ENCODE results near the gene POU2F1. TPM values are rescaled to one million over a fixed set of nuclear protein-coding genes. Genes with fewer than 3 reads are reported as not detected.
"Not testable (repeated sequence)": the region's sequence is repeated elsewhere in the genome, so short reads cannot be mapped to it uniquely, and the experiment has no call there.

POU2F1 gene
- total RNA-seq, 1 donor from 2014 or later = 18.0 TPM

DNA sequence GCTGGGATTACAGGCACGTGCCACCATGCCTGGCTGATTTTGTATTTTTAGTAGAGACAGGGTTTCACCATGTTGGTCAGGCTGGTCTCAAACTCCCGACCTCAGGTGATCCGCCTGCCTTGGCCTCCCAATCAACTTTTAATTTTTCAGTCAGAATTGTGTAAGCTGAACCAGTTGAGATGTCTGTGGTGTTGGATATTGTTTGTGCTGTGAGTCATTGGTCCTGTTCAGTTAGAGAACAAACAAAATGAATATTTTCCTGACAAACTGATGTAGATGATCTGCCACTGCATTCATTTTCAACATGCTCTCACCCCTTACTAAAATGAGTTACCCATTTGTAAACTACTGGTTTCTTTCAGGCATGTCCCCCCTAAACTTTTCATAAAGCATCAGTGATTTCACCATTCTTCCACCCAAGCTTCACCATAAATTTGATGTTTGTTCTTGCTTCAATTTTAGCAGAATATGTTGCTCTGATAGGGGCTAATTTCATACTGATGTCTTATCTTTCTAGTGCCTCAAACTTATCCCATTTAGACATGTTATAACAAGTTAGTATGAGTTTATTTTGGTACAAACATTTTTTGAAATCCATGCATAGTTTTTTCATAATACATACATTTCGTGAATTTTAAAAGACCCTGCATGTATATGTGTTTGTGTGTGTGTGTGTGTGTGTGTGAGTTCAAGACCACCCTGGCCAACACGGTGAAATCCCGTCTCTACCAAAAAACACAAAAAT lies 15.2 kb upstream of the POU2F1 start:
- intact Hi-C loops (cut with micrococcal nuclease) = not testable (repeated sequence)

DNA sequence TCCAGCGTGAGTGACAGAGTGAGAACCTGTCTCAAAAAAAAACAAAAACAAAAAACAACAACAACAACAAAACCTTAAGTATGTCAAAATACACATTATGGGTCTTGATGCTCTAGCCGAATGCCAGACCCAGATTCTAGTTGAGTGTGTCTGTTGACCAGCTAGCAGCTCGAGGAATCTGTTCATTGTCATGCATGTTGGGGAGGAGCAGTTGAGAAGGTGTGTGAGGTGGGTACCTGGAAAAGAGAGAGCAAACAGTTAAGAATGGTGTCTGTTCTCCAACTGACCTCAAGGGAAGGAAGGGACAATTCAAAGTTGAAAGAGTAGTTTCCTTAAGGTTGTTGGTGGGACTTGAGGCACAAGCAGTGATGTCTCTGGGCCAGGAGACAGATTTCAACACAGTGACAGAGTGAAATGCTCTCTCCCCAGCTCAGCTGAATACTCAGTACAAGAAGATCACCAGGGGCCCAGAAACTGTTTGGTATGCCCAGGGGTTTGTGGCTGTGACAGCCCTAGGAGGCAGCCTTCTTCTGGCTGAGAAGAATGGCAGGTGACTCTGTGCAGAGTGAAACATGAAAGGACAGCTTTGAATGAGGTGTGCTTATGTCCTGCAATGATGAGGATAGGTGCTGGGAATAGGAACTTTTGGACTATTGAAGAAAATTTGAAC lies 14.4 kb upstream of the POU2F1 start:
- intact Hi-C loops (cut with micrococcal nuclease) = no loop called here

GRCh38 chr1:167207940-167208623 lies 12.6 kb upstream of the POU2F1 start:
- intact Hi-C loops (cut with micrococcal nuclease) = no loop called here

DNA sequence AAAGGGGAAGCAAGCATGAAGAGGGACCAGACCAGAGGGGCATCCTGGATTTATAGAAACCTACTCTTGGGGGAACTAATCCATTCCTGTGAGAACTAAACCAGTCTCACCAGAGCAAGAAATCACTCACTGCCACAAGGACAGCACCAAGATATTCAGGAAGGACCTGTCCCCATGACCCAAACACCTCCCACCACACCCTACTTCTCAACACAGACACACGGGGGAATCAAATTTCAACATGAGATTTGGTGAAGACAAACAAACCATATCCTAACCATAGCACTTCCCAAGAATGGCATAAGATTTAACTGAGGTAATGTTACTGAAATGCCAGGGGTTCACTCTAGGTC lies 12.1 kb upstream of the POU2F1 start:
- intact Hi-C loops (cut with micrococcal nuclease) = no loop called here

DNA sequence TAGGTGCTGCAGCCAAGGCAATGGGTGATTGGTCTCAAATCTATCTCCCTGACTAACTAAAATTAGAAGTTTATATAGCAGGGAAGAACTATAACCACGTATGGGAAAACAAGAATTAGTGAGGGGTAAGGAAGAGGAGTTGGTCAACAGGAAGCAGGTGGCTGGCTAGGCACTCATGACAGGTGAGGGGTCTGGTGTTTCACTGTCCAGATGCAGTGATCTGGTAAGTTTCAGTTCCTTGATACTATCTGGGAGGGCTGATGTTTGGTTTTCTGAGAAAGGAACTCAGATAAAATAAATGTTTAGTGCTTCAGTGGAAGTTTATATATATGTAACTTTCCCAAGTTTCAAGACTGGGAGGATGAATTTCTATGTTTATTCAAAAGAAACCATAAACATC lies 11.6 kb upstream of the POU2F1 start:
- intact Hi-C loops (cut with micrococcal nuclease) = no loop called here

DNA sequence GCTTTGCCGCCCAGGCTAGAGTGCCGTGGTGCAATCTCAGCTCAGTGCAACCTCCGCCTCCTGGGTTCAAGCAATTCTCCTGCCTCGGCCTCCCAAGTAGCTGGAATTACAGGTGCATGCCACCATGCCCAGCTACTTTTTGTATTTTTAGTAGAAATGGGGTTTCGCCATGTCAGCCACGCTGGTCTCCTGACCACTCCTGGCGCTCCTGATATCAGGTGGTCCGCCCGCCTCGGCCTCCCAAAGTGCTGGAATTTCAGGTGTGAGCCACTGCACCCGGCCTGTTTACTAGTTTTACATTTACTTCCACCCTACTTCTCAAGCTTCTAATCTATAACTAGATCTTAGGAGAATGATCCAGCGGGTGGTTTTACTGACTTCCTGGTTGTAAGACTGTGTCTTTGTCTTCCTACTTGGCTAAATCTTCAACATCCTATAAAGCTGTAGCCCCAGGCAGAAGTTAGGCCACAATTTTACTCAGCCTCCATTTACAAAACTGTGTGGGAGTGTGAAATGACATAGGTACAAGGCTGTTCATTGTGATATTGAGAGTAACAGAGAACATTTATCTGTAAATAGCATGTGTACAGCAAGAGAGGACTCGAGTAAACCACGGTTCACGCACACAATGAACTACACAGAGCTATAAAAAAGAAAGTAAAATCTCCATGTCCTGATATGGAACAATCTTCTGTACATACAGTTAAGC lies 9.6 kb upstream of the POU2F1 start:
- intact Hi-C loops (cut with micrococcal nuclease) = no loop called here

GRCh38 chr1:167212025-167212424 lies 8.7 kb upstream of the POU2F1 start:
- intact Hi-C loops (cut with micrococcal nuclease) = no loop called here

GRCh38 chr1:167216809-167217208 lies 3.9 kb upstream of the POU2F1 start:
- intact Hi-C loops (cut with micrococcal nuclease) = no loop called here

GRCh38 chr1:167219194-167219593 lies 1.5 kb upstream of the POU2F1 start:
- intact Hi-C loops (cut with micrococcal nuclease) = no loop called here

DNA sequence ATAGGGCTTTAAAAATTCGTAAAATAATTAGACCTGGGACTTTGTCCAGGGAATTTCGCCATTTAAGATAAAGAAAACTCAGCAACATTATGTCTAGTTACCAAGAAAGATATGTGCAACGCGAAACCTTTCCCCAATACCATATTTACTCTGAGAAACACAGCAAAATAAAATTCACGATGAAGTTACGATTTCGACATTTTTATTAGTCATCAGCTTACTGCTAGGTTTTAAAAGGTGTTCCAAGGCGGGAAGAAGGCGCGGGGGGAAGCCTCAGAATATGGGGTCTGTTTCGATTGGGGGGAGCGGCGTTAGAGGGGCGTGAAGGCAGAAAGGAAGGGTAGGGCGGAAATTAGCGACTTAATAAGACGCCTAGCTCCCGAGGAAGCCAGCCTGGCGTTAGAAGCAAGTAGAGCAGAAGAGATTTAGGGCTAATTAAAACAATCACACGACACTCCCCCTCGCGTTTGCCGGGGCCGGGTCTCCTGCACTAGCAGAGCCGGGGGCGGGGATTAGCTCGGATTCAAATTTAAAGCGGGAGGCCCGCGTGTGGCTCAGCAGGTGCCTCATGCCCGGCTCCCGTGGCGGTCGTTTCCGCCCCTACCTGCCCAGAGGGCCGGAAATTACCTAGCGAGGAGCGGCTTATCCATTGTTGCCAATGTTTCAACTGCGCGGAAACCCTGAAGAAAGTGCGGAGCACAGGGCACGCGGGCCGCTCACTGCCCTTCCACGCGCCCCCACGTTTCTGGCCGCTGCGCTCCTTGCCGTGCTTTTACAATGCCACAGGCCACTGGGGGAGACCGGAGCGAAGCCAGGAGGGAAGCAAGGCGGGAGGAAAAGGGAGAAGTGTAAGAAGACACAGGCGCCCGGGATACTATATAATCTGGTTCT lies 795 bp upstream of the POU2F1 start:
- intact Hi-C loops (cut with micrococcal nuclease) = loop anchor here (1.0 to 10.0 kb wide), 12 partner anchors 44 to 1589 kb away; partner anchors contain the start of genes ALDH9A1, CREG1, ILDR2 and MGST3

DNA sequence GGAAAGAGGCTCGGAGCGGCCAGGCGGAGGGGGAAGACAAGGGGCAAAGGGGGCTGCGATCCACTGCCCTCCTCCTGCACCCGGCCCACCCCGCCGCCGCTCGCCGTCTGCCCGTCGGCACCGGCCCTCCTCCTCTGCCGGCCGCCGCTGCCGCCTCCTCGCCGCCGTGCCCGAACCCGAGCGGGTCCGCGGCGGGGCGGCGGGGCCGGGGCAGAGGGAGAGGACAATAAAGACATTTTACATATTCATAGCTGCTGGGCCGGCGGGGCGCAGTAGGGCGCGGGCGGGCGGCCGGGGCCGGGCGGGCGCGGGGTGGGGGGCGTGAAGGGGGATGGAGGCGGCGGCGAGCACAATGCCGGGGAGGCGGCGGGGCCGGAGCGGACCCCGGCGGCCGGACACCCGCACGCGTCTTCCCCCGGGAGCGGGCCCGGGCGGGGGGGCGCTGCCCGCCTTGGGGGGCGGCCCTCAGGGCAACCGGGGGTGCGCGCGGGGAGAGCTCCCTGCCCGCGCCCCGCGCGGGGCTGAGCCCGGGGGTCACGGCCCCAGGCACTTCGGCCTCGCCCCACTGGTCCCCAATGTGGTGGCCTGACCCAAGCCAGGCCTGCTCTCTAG lies 546 bp downstream of the POU2F1 start:
- intact Hi-C loops (cut with micrococcal nuclease) = loop anchor here (2.0 to 10.0 kb wide), 6 partner anchors 226 to 1590 kb away; partner anchors contain the start of genes ALDH9A1, CREG1, ILDR2 and MGST3

GRCh38 chr1:167221738-167222610 lies 1.3 kb downstream of the POU2F1 start:
- intact Hi-C loops (cut with micrococcal nuclease) = loop anchor here (2.0 to 10.0 kb wide), 6 partner anchors 225 to 1591 kb away; partner anchors contain the start of genes ALDH9A1, CREG1, ILDR2 and MGST3

DNA sequence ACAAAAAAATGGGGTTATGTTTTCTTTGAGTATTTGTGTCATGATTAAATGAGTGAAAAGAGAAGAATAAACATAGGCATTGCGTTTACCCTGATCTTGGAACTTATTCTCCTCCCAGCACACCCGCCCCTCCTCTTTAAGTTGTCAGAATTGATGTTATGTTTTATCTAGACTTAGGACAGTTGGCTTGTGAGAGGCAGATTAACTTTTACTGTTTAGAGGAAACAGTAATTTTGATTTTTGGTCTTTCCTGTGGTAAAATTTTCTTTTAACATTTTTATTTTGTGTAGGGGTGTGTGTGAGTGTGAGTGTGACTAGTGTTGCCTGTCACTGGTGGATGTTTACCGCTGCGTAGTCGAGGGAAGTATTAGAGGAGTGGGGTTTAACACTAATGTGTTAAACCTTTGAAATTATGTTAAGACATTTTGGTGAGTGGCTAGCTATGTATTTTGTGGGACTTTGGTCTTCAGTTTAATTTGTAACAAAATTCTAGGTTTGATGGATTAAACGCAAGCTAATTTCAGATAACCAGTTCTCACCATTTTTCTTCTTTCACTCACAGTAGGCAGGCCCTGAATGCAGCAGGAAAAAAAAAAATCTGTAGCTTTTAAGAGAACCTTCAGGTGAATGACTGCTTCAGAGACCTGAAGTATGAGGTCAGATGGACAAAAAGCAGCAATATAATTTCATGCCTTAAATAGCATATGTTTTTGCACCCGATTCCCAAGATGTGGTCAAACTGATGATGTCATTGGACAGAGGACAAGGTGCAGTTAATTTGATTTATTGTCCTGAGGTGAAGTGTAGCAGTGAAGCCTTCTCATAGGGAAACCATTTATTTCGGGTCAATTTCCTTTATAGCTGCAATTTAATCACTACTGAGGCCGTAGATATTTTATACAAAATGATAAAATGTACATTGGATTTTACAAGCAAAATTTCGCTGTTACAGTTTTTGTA lies 2.7 kb downstream of the POU2F1 start:
- intact Hi-C loops (cut with micrococcal nuclease) = loop anchor here (5.0 to 10.0 kb wide), 4 partner anchors 224 to 329 kb away; partner anchors contain the start of genes CREG1 and ILDR2

DNA sequence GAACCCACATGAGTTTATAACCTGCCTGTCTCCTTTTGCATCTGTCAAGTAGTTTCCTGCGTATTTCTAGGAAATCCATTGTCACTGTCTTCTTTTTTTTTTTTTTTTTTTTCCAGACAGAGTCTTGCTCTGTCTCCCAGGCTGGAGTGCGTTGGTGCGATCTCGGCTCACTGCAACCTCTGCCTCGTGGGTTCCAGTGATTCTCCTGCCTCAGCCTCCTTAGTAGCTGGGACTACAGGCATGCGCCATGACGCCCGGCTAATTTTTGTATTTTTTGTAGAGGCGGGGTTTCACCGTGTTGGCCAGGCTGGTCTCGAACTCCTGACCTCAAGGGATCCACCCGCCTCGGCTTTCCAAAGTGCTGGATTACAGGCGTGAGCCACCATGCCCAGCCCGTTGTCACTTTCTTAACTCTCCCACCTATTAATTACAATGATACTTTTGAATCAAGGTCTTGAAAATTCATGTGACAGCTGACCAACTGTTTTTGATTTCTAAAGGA lies 4.1 kb downstream of the POU2F1 start:
- intact Hi-C loops (cut with micrococcal nuclease) = loop anchor here (5.0 to 10.0 kb wide), 4 partner anchors 223 to 328 kb away; partner anchors contain the start of genes CREG1 and ILDR2

GRCh38 chr1:167225920-167226319 lies 5.2 kb downstream of the POU2F1 start:
- intact Hi-C loops (cut with micrococcal nuclease) = loop anchor here (10.0 kb wide), 1 partner anchor 311 kb away; no protein-coding TSS in a partner anchor

DNA sequence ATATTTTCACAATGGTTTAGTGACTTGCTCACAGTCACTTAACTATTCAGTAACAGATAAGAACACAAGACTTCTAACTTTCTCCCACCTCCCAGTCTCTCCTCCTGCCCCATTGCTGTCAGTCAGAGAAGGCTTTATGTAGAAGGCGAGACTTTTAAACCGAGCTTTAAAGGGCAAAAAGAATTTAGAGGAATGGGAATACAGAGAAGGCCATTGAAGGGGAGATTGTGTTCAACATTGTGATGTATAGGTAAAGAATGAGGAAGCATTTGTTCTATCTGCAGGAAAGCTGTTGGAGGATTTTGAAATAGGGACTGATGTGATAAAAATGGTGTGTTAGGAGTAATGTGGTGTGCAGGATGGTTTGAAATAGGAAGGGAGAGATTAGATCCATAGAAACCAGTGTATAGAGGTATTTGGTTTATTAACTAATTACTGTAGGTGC lies 7.3 kb downstream of the POU2F1 start:
- intact Hi-C loops (cut with micrococcal nuclease) = loop anchor here (10.0 kb wide), 1 partner anchor 313 kb away; no protein-coding TSS in a partner anchor

DNA sequence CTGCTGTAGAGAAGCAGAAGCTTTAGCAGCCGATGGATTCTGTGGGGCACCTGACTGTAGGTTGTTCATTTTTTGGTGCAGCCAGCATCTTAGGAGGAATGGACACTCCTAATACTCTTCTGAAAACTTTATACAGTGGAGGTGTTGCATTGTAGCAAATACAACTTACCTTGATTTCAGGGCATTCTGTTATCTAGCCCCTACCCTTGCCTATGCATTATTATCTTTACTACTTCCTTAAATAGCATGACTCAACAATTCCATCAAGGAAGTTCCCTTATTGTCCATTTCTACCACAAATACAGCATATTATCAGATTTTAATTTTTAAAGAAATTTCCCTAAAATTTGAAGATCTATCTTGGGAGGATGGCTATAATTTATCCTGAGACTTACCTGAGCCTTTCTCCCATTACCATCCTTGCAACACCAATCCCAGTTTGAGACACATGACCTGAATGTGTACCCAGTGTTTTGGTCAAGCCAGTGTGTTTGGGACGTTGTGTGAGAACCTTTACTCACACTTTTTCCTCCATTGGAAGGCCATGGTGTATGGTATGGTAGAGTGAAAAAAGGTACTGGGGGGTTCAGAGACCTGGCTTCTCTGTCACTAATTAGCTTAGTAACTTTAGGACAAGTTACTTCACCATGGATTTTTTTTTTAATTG lies 9.2 kb downstream of the POU2F1 start:
- intact Hi-C loops (cut with micrococcal nuclease) = loop anchor here (10.0 kb wide), 1 partner anchor 315 kb away; no protein-coding TSS in a partner anchor
